ENCODE data around the gene HEPACAM.

HEPACAM gene

GRCh38 chr11:124877910-124878758, 57.7 kb downstream of the HEPACAM start:
- peak overlapping the region; percentile 89; the same call in 1 of the 2 replicates for H3K9ac ChIP-seq (ENCODE audit: low read depth, low read length)
- no peaks in the 10 kb centered on the region for H3K36me3 ChIP-seq (ENCODE audit: insufficient read depth, low read length)
- no peaks in the 10 kb centered on the region for H3K4me1 ChIP-seq (ENCODE audit: insufficient read depth, low read length)
- no peaks in the 10 kb centered on the region for H3K9me3 ChIP-seq (ENCODE audit: control insufficient read depth, insufficient read depth, low read length)

- H3K9ac ChIP-seq (ENCODE audit: low read depth, low read length): peak overlapping the region; percentile 89; the same call in 1 of the 2 replicates
- no peaks in the 10 kb centered on the region for H3K4me1 ChIP-seq (ENCODE audit: insufficient read depth, low read length)
- no peaks in the 10 kb centered on the region for H3K9me3 ChIP-seq (ENCODE audit: control insufficient read depth, insufficient read depth, low read length)
- no peaks in the 10 kb centered on the region for H3K36me3 ChIP-seq (ENCODE audit: insufficient read depth, low read length)
Observed at GRCh38 chr11:124877631-124877909, 58.3 kb downstream of the HEPACAM start.

- Histone ChIP-seq H3K9me3 (ENCODE audit: control insufficient read depth, insufficient read depth, low read length) (no peaks in the 10 kb centered on the region), H3K9ac (ENCODE audit: low read depth, low read length) (peak overlapping the region; percentile 89), H3K4me1 (ENCODE audit: insufficient read depth, low read length) (no peaks in the 10 kb centered on the region), H3K36me3 (ENCODE audit: insufficient read depth, low read length) (no peaks in the 10 kb centered on the region)
Observed at GRCh38 chr11:124876818-124877630, 58.8 kb downstream of the HEPACAM start.

GRCh38 chr11:124875943-124876817, 59.7 kb downstream of the HEPACAM start:
- Histone ChIP-seq H3K9ac (ENCODE audit: low read depth, low read length) (peak overlapping the region; percentile 89), H3K36me3 (ENCODE audit: insufficient read depth, low read length) (no peaks in the 10 kb centered on the region), H3K4me1 (ENCODE audit: insufficient read depth, low read length) (no peaks in the 10 kb centered on the region), H3K9me3 (ENCODE audit: control insufficient read depth, insufficient read depth, low read length) (no peaks in the 10 kb centered on the region)

GRCh38 chr11:124875401-124875800, 60.4 kb downstream of the HEPACAM start:
- Histone ChIP-seq H3K36me3 (ENCODE audit: insufficient read depth, low read length) (no peaks in the 10 kb centered on the region), H3K9me3 (ENCODE audit: control insufficient read depth, insufficient read depth, low read length) (no peaks in the 10 kb centered on the region), H3K4me1 (ENCODE audit: insufficient read depth, low read length) (no peaks in the 10 kb centered on the region), H3K9ac (ENCODE audit: low read depth, low read length) (peak overlapping the region; percentile 89)

GRCh38 chr11:124874571-124875255, 61.1 kb downstream of the HEPACAM start:
- Histone ChIP-seq H3K4me1 (ENCODE audit: insufficient read depth, low read length) (no peaks in the 10 kb centered on the region), H3K36me3 (ENCODE audit: insufficient read depth, low read length) (no peaks in the 10 kb centered on the region), H3K9ac (ENCODE audit: low read depth, low read length) (no peak overlapping the region), H3K9me3 (ENCODE audit: control insufficient read depth, insufficient read depth, low read length) (no peaks in the 10 kb centered on the region)

GRCh38 chr11:124873951-124874350, 61.9 kb downstream of the HEPACAM start:
- no peak overlapping the region for H3K9ac ChIP-seq (ENCODE audit: low read depth, low read length)
- no peaks in the 10 kb centered on the region for H3K36me3 ChIP-seq (ENCODE audit: insufficient read depth, low read length)
- no peaks in the 10 kb centered on the region for H3K9me3 ChIP-seq (ENCODE audit: control insufficient read depth, insufficient read depth, low read length)
- H3K4me1 ChIP-seq (ENCODE audit: insufficient read depth, low read length): no peaks in the 10 kb centered on the region

- H3K4me1 ChIP-seq (ENCODE audit: insufficient read depth, low read length): no peaks in the 10 kb centered on the region
- H3K9me3 ChIP-seq (ENCODE audit: control insufficient read depth, insufficient read depth, low read length): no peaks in the 10 kb centered on the region
- no peaks in the 10 kb centered on the region for H3K36me3 ChIP-seq (ENCODE audit: insufficient read depth, low read length)
- H3K9ac ChIP-seq (ENCODE audit: low read depth, low read length): no peak overlapping the region
Observed at GRCh38 chr11:124872741-124873140, 63.1 kb downstream of the HEPACAM start.

GRCh38 chr11:124872280-124872679, 63.6 kb downstream of the HEPACAM start:
- Histone ChIP-seq H3K36me3 (ENCODE audit: insufficient read depth, low read length) (no peaks in the 10 kb centered on the region), H3K9me3 (ENCODE audit: control insufficient read depth, insufficient read depth, low read length) (no peaks in the 10 kb centered on the region), H3K9ac (ENCODE audit: low read depth, low read length) (no peak overlapping the region), H3K4me1 (ENCODE audit: insufficient read depth, low read length) (no peaks in the 10 kb centered on the region)

- H3K36me3 ChIP-seq (ENCODE audit: insufficient read depth, low read length): no peaks in the 10 kb centered on the region
- H3K9me3 ChIP-seq (ENCODE audit: control insufficient read depth, insufficient read depth, low read length): no peaks in the 10 kb centered on the region
- H3K9ac ChIP-seq (ENCODE audit: low read depth, low read length): no peak overlapping the region
- H3K4me1 ChIP-seq (ENCODE audit: insufficient read depth, low read length): no peaks in the 10 kb centered on the region
Observed at GRCh38 chr11:124870430-124870829, 65.4 kb downstream of the HEPACAM start.

GRCh38 chr11:124869856-124870387, 65.9 kb downstream of the HEPACAM start:
- no peaks in the 10 kb centered on the region for H3K36me3 ChIP-seq (ENCODE audit: insufficient read depth, low read length)
- no peaks in the 10 kb centered on the region for H3K4me1 ChIP-seq (ENCODE audit: insufficient read depth, low read length)
- H3K9ac ChIP-seq (ENCODE audit: low read depth, low read length): no peak overlapping the region

GRCh38 chr11:124869331-124869730, 66.5 kb downstream of the HEPACAM start:
- H3K36me3 ChIP-seq (ENCODE audit: insufficient read depth, low read length): no peaks in the 10 kb centered on the region
- no peak overlapping the region for H3K9ac ChIP-seq (ENCODE audit: low read depth, low read length)
- H3K9me3 ChIP-seq (ENCODE audit: control insufficient read depth, insufficient read depth, low read length): no peaks in the 10 kb centered on the region
- no peaks in the 10 kb centered on the region for H3K4me1 ChIP-seq (ENCODE audit: insufficient read depth, low read length)

More at GRCh38 chr11:124869856-124870387, 65.9 kb downstream of the HEPACAM start:
- H3K9me3 ChIP-seq (ENCODE audit: control insufficient read depth, insufficient read depth, low read length): no peaks in the 10 kb centered on the region
